NCI-H2196 (cell line): ENCODE measurements around the gene MAP3K15.
A peak's percentile ranks its signal among the peaks of the same experiment; 100 is the strongest.
"Not testable (repeated sequence)": the region's sequence is repeated elsewhere in the genome, so short reads cannot be mapped to it uniquely, and the experiment has no call there.

Experiments used
- DNase-seq: peaks from one replicate; lab custom pipeline; 2025; ENCODE audit not compliant: unreplicated experiment; lab: John Stamatoyannopoulos, UW

The MAP3K15 gene

GRCh38 chrX:19540076-19540475, 24.8 kb upstream of the MAP3K15 start:
- no peak for DNase-seq

GRCh38 chrX:19539665-19540064, 24.4 kb upstream of the MAP3K15 start:
- DNase-seq: no peak

GRCh38 chrX:19535476-19535875, 20.2 kb upstream of the MAP3K15 start:
- peak; percentile 8 for DNase-seq

GRCh38 chrX:19532709-19533108, 17.4 kb upstream of the MAP3K15 start:
- DNase-seq: no peak

GRCh38 chrX:19517965-19518364, 2.7 kb upstream of the MAP3K15 start:
- no peak for DNase-seq

- DNase-seq: no peak
Observed at GRCh38 chrX:19515615-19516105, 352 bp upstream of the MAP3K15 start.

- peak; percentile 37 for DNase-seq
Observed at GRCh38 chrX:19513383-19513782, 1.9 kb downstream of the MAP3K15 start.

GRCh38 chrX:19512961-19513360, 2.3 kb downstream of the MAP3K15 start:
- no peak for DNase-seq

- no peak for DNase-seq
Observed at GRCh38 chrX:19512359-19512758, 2.9 kb downstream of the MAP3K15 start.

GRCh38 chrX:19511796-19512195, 3.5 kb downstream of the MAP3K15 start:
- not testable (repeated sequence) for DNase-seq

GRCh38 chrX:19496711-19497110, 18.6 kb downstream of the MAP3K15 start:
- no peak for DNase-seq

GRCh38 chrX:19487520-19488200, 27.6 kb downstream of the MAP3K15 start:
- DNase-seq: no peak

- no peak for DNase-seq
Observed at GRCh38 chrX:19479458-19479857, 35.9 kb downstream of the MAP3K15 start.

- DNase-seq: not testable (repeated sequence)
Observed at GRCh38 chrX:19468383-19468782, 46.9 kb downstream of the MAP3K15 start.

- no peak for DNase-seq
Observed at GRCh38 chrX:19462879-19463278, 52.4 kb downstream of the MAP3K15 start.

GRCh38 chrX:19462231-19462630, 53.1 kb downstream of the MAP3K15 start:
- DNase-seq: no peak

GRCh38 chrX:19457662-19458061, 57.6 kb downstream of the MAP3K15 start:
- no peak for DNase-seq

- DNase-seq: no peak
Observed at GRCh38 chrX:19448077-19448476, 67.2 kb downstream of the MAP3K15 start.

- DNase-seq: no peak
Observed at GRCh38 chrX:19446397-19446796, 68.9 kb downstream of the MAP3K15 start.

- not testable (repeated sequence) for DNase-seq
Observed at GRCh38 chrX:19445772-19446171, 69.5 kb downstream of the MAP3K15 start.

- DNase-seq: no peak
Observed at GRCh38 chrX:19443869-19444526, 71.3 kb downstream of the MAP3K15 start.

GRCh38 chrX:19440713-19441112, 74.6 kb downstream of the MAP3K15 start:
- DNase-seq: no peak

GRCh38 chrX:19422661-19423060, 92.6 kb downstream of the MAP3K15 start:
- DNase-seq: not testable (repeated sequence)
